ENCODE data around the gene PTHLH. TPM values are rescaled to one million over a fixed set of nuclear protein-coding genes. Genes with fewer than 3 reads are reported as not detected.

Gene PTHLH
- not detected for polyA plus RNA-seq (2013, experiment 1 of 4)
- polyA plus RNA-seq (2013, experiment 2 of 4) = not detected
- polyA plus RNA-seq (2013, experiment 3 of 4) = 0.21 TPM
- 0.28 TPM for polyA plus RNA-seq (2013, experiment 4 of 4)

- peaks cover 100% of the 10 kb centered on the region for H3K27me3 ChIP-seq (ENCODE audit: control insufficient read depth, insufficient read depth, low read length, poor library complexity, severe bottlenecking)
- H3K4me1 ChIP-seq (ENCODE audit: control insufficient read depth, insufficient read depth, low read length) = peaks cover 20% of the 10 kb centered on the region
- H3K36me3 ChIP-seq (ENCODE audit: control insufficient read depth, insufficient read depth, low read length) = no peaks in the 10 kb centered on the region
- H3K9me3 ChIP-seq (ENCODE audit: control insufficient read depth, low read length) = no peaks in the 10 kb centered on the region
- no peak within 1 kb of the TSS for H3K27ac ChIP-seq (ENCODE audit: insufficient read depth, low read depth, low read length, poor library complexity, severe bottlenecking)
- 36 to 45% methylated on average over 1 of the region's 2 CpGs for WGBS, 2 experiments
- no peak within 1 kb of the TSS for H3K4me3 ChIP-seq (ENCODE audit: insufficient read depth, low read depth, low read length)
Measured at GRCh38 chr12:27972721-27973120, at the start of gene PTHLH. PTHLH (minus strand) TSS chr12:27972733; CDS start chr12:27969494, 3,239 bp downstream.

GRCh38 chr12:28021704-28022103 is 49.2 kb upstream of the PTHLH start:
- H3K4me1 ChIP-seq (ENCODE audit: control insufficient read depth, insufficient read depth, low read length) = no peaks in the 10 kb centered on the region
- WGBS, 2 experiments = 94 to 100% methylated on average over 3 of the region's 4 CpGs
- no peaks in the 10 kb centered on the region for H3K27me3 ChIP-seq (ENCODE audit: control insufficient read depth, insufficient read depth, low read length, poor library complexity, severe bottlenecking)
- no peak overlapping the region for H3K4me3 ChIP-seq (ENCODE audit: insufficient read depth, low read depth, low read length)
- no peaks in the 10 kb centered on the region for H3K9me3 ChIP-seq (ENCODE audit: control insufficient read depth, low read length)
- no peak overlapping the region for H3K27ac ChIP-seq (ENCODE audit: insufficient read depth, low read depth, low read length, poor library complexity, severe bottlenecking)
- no peaks in the 10 kb centered on the region for H3K36me3 ChIP-seq (ENCODE audit: control insufficient read depth, insufficient read depth, low read length)

DNA sequence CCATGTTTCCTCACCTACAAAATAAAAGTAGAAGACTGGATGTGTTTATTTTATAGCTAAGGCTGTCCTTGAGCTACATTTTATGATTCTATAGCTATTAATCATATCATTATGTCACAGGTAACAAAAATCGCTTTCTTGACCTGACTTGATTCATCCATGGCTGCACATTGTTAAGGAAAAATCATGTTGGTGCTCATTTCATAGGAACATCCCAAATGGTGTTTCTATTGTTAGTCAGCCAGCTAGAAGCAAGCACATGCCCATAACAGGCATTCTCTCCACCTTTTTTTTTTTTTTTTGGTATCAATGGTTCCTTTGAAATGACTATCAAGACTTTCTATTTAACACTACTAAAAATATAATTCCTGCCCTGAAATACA is 45.3 kb upstream of the PTHLH start:
- Histone ChIP-seq H3K27me3 (ENCODE audit: control insufficient read depth, insufficient read depth, low read length, poor library complexity, severe bottlenecking) (no peaks in the 10 kb centered on the region), H3K4me3 (ENCODE audit: insufficient read depth, low read depth, low read length) (no peak overlapping the region), H3K36me3 (ENCODE audit: control insufficient read depth, insufficient read depth, low read length) (no peaks in the 10 kb centered on the region), H3K4me1 (ENCODE audit: control insufficient read depth, insufficient read depth, low read length) (no peaks in the 10 kb centered on the region), H3K9me3 (ENCODE audit: control insufficient read depth, low read length) (no peaks in the 10 kb centered on the region), H3K27ac (ENCODE audit: insufficient read depth, low read depth, low read length, poor library complexity, severe bottlenecking) (no peak overlapping the region)
- WGBS, 2 experiments = 91 to 96% methylated on average over 1 of the region's 1 CpG

GRCh38 chr12:28017126-28017872 is 44.8 kb upstream of the PTHLH start:
- H3K4me3 ChIP-seq (ENCODE audit: insufficient read depth, low read depth, low read length) = no peak overlapping the region
- no peaks in the 10 kb centered on the region for H3K9me3 ChIP-seq (ENCODE audit: control insufficient read depth, low read length)
- WGBS, 2 experiments = 90 to 94% methylated on average over 4 of the region's 4 CpGs
- no peak overlapping the region for H3K27ac ChIP-seq (ENCODE audit: insufficient read depth, low read depth, low read length, poor library complexity, severe bottlenecking)
- H3K27me3 ChIP-seq (ENCODE audit: control insufficient read depth, insufficient read depth, low read length, poor library complexity, severe bottlenecking) = no peaks in the 10 kb centered on the region
- no peaks in the 10 kb centered on the region for H3K36me3 ChIP-seq (ENCODE audit: control insufficient read depth, insufficient read depth, low read length)
- H3K4me1 ChIP-seq (ENCODE audit: control insufficient read depth, insufficient read depth, low read length) = no peaks in the 10 kb centered on the region

DNA sequence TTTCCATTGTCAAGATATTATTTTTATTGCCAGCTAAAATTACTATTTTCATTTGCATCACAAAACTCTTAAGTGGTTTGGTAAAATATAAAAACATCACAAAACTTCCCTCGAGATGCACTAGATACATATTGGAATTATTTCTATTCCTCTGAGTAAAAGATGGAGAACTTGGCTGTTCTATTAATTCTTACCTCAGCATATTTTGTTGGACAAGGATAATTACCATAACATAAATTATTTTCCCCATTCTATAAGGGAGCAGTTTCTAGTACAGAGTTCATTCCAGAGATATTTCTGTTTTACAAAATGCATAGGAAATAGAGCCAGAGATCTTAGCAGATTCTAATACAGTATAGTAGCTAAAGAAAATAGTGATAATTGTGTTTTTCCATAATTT is 42.6 kb upstream of the PTHLH start:
- WGBS, 2 experiments = 100% methylated on average over 1 of the region's 1 CpG; no CpG with 5 or more reads in 1 of the 2 experiments
- Histone ChIP-seq H3K4me1 (ENCODE audit: control insufficient read depth, insufficient read depth, low read length) (no peaks in the 10 kb centered on the region), H3K27me3 (ENCODE audit: control insufficient read depth, insufficient read depth, low read length, poor library complexity, severe bottlenecking) (no peaks in the 10 kb centered on the region), H3K27ac (ENCODE audit: insufficient read depth, low read depth, low read length, poor library complexity, severe bottlenecking) (no peak overlapping the region), H3K36me3 (ENCODE audit: control insufficient read depth, insufficient read depth, low read length) (no peaks in the 10 kb centered on the region), H3K4me3 (ENCODE audit: insufficient read depth, low read depth, low read length) (no peak overlapping the region), H3K9me3 (ENCODE audit: control insufficient read depth, low read length) (no peaks in the 10 kb centered on the region)

- Histone ChIP-seq H3K4me3 (ENCODE audit: insufficient read depth, low read depth, low read length) (no peak overlapping the region), H3K27me3 (ENCODE audit: control insufficient read depth, insufficient read depth, low read length, poor library complexity, severe bottlenecking) (no peaks in the 10 kb centered on the region), H3K36me3 (ENCODE audit: control insufficient read depth, insufficient read depth, low read length) (no peaks in the 10 kb centered on the region), H3K9me3 (ENCODE audit: control insufficient read depth, low read length) (no peaks in the 10 kb centered on the region), H3K4me1 (ENCODE audit: control insufficient read depth, insufficient read depth, low read length) (no peaks in the 10 kb centered on the region), H3K27ac (ENCODE audit: insufficient read depth, low read depth, low read length, poor library complexity, severe bottlenecking) (no peak overlapping the region)
- 83 to 95% methylated on average over 1 of the region's 1 CpG for WGBS, 2 experiments
Measured at GRCh38 chr12:28014196-28014595, 41.7 kb upstream of the PTHLH start.

GRCh38 chr12:28012333-28012918 is 39.9 kb upstream of the PTHLH start:
- no peak overlapping the region for H3K4me3 ChIP-seq (ENCODE audit: insufficient read depth, low read depth, low read length)
- no peaks in the 10 kb centered on the region for H3K27me3 ChIP-seq (ENCODE audit: control insufficient read depth, insufficient read depth, low read length, poor library complexity, severe bottlenecking)
- WGBS, 2 experiments = 90 to 91% methylated on average over 5 of the region's 5 CpGs
- no peak overlapping the region for H3K27ac ChIP-seq (ENCODE audit: insufficient read depth, low read depth, low read length, poor library complexity, severe bottlenecking)
- H3K4me1 ChIP-seq (ENCODE audit: control insufficient read depth, insufficient read depth, low read length) = no peaks in the 10 kb centered on the region
- no peaks in the 10 kb centered on the region for H3K36me3 ChIP-seq (ENCODE audit: control insufficient read depth, insufficient read depth, low read length)
- H3K9me3 ChIP-seq (ENCODE audit: control insufficient read depth, low read length) = no peaks in the 10 kb centered on the region

DNA sequence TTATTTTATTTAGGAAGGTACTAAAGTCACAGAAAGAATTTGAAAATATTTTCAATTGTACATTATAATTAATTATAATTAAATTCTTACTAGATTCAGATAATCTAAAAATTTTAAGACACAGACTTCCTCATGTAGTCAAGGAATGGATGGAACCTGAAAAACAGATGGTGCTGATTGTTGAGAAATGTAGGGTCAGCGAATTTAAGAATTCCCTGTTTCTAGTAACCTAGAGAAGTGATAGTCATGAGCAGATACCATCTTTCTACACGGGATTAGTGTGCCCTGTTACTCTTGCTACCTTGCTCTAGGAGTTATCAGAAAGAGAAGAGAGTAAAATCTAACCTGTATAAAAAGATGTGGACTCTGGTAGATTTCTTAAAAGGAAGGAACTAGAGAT is 37.5 kb upstream of the PTHLH start:
- no peaks in the 10 kb centered on the region for H3K36me3 ChIP-seq (ENCODE audit: control insufficient read depth, insufficient read depth, low read length)

GRCh38 chr12:27999970-28000369 is 27.4 kb upstream of the PTHLH start:
- H3K27me3 ChIP-seq (ENCODE audit: control insufficient read depth, insufficient read depth, low read length, poor library complexity, severe bottlenecking) = no peaks in the 10 kb centered on the region
- no peaks in the 10 kb centered on the region for H3K4me1 ChIP-seq (ENCODE audit: control insufficient read depth, insufficient read depth, low read length)
- no peaks in the 10 kb centered on the region for H3K9me3 ChIP-seq (ENCODE audit: control insufficient read depth, low read length)
- 95 to 96% methylated on average over 4 of the region's 4 CpGs for WGBS, 2 experiments
- no peak overlapping the region for H3K27ac ChIP-seq (ENCODE audit: insufficient read depth, low read depth, low read length, poor library complexity, severe bottlenecking)
- no peak overlapping the region for H3K4me3 ChIP-seq (ENCODE audit: insufficient read depth, low read depth, low read length)
- H3K36me3 ChIP-seq (ENCODE audit: control insufficient read depth, insufficient read depth, low read length) = no peaks in the 10 kb centered on the region

More for the DNA sequence above, 37.5 kb upstream of the PTHLH start:
- H3K9me3 ChIP-seq (ENCODE audit: control insufficient read depth, low read length) = no peaks in the 10 kb centered on the region
- no peak overlapping the region for H3K4me3 ChIP-seq (ENCODE audit: insufficient read depth, low read depth, low read length)
- no peaks in the 10 kb centered on the region for H3K4me1 ChIP-seq (ENCODE audit: control insufficient read depth, insufficient read depth, low read length)
- no peaks in the 10 kb centered on the region for H3K27me3 ChIP-seq (ENCODE audit: control insufficient read depth, insufficient read depth, low read length, poor library complexity, severe bottlenecking)
- H3K27ac ChIP-seq (ENCODE audit: insufficient read depth, low read depth, low read length, poor library complexity, severe bottlenecking) = no peak overlapping the region
- 97% methylated on average over 2 of the region's 2 CpGs for WGBS, 2 experiments

GRCh38 chr12:27999521-27999920 is 27.0 kb upstream of the PTHLH start:
- H3K4me3 ChIP-seq (ENCODE audit: insufficient read depth, low read depth, low read length) = no peak overlapping the region
- no peaks in the 10 kb centered on the region for H3K27me3 ChIP-seq (ENCODE audit: control insufficient read depth, insufficient read depth, low read length, poor library complexity, severe bottlenecking)
- H3K9me3 ChIP-seq (ENCODE audit: control insufficient read depth, low read length) = no peaks in the 10 kb centered on the region
- H3K36me3 ChIP-seq (ENCODE audit: control insufficient read depth, insufficient read depth, low read length) = no peaks in the 10 kb centered on the region
- H3K27ac ChIP-seq (ENCODE audit: insufficient read depth, low read depth, low read length, poor library complexity, severe bottlenecking) = no peak overlapping the region
- 93 to 100% methylated on average over 2 of the region's 2 CpGs for WGBS, 2 experiments
- H3K4me1 ChIP-seq (ENCODE audit: control insufficient read depth, insufficient read depth, low read length) = no peaks in the 10 kb centered on the region

Data from ectodermal cell (in vitro differentiated cells).